Endothelial cell of umbilical vein (primary cell): ENCODE measurements around the gene WIPF3.

Experiments
- EZH2 ChIP-seq: IDR thresholded peaks from 2 replicates; pipeline ENCODE4 v1.6.1; 2012; ENCODE audit warnings: borderline replicate concordance, low read depth, mild to moderate bottlenecking, moderate library complexity, low read length, inconsistent platforms; ENCODE audit not compliant: severe bottlenecking
- FOS ChIP-seq: IDR thresholded peaks from 2 replicates; pipeline ENCODE4 v1.6.1; 2011; ENCODE audit warnings: mild to moderate bottlenecking, low read length, moderate library complexity, borderline replicate concordance; ENCODE audit not compliant: insufficient read depth
- GATA2 ChIP-seq: IDR thresholded peaks from 2 replicates; pipeline ENCODE4 v1.7.0; 2011; ENCODE audit warnings: low read depth, mild to moderate bottlenecking, moderate library complexity, mixed read lengths, low read length; ENCODE audit not compliant: insufficient read length, insufficient read depth
- JUN ChIP-seq: IDR thresholded peaks from 2 replicates; pipeline ENCODE4 v1.6.1; 2011; ENCODE audit warnings: borderline replicate concordance, low read depth; ENCODE audit not compliant: insufficient read length, insufficient read depth
- POLR2A ChIP-seq: IDR thresholded peaks from 2 replicates; pipeline ENCODE4 v1.6.1; 2012; ENCODE audit warnings: low read depth, mild to moderate bottlenecking, control low read depth, low read length
- POLR2AphosphoS5 ChIP-seq: IDR thresholded peaks from 2 replicates; pipeline ENCODE4 v1.6.1; 2012; ENCODE audit warnings: low read depth, mild to moderate bottlenecking, control low read depth, low read length, moderate library complexity; ENCODE audit not compliant: insufficient read depth
- TF ChIP-seq, protein P1 (sequence below), 2 donors: IDR thresholded peaks; 1 replicate in 1 of 2; 2 replicates in 1 of 2; pipeline ENCODE4 v1.5.1; 2011; ENCODE audit warnings: low read length in 2 of 2, mild to moderate bottlenecking in 2 of 2, moderate library complexity in 2 of 2, control low read depth in 1 of 2, inconsistent platforms in 1 of 2, low read depth in 1 of 2; ENCODE audit not compliant: insufficient read depth in 1 of 2; ENCODE audit errors: extremely low read depth in 1 of 2
- TF ChIP-seq, protein P2 (sequence below): IDR thresholded peaks from 2 replicates; pipeline ENCODE4 v1.6.1; 2011; ENCODE audit not compliant: insufficient read depth, insufficient read length

DNA sequence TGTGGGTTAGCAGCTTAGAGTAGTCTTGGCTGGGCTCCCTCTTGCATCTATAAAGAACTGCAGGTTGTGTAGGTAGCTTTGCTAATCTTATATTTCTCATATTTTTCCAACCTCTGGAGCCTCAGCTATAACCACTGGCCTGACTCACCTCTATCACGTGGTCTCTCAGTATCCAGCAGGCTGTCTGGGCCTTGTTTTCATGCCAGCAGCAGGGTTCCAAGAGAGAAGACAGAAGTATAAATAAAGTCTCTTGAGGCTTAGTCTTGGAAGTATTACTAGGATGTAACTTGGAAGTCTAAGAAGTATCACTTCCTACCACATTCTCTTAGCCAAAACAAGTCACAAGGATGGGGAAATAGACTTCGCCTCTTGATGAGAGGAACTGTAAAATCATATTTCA, 73.3 kb downstream of the WIPF3 start:
- TF ChIP-seq POLR2AphosphoS5 = no peak
- no peak for TF ChIP-seq POLR2A
- TF ChIP-seq, protein P1, sequence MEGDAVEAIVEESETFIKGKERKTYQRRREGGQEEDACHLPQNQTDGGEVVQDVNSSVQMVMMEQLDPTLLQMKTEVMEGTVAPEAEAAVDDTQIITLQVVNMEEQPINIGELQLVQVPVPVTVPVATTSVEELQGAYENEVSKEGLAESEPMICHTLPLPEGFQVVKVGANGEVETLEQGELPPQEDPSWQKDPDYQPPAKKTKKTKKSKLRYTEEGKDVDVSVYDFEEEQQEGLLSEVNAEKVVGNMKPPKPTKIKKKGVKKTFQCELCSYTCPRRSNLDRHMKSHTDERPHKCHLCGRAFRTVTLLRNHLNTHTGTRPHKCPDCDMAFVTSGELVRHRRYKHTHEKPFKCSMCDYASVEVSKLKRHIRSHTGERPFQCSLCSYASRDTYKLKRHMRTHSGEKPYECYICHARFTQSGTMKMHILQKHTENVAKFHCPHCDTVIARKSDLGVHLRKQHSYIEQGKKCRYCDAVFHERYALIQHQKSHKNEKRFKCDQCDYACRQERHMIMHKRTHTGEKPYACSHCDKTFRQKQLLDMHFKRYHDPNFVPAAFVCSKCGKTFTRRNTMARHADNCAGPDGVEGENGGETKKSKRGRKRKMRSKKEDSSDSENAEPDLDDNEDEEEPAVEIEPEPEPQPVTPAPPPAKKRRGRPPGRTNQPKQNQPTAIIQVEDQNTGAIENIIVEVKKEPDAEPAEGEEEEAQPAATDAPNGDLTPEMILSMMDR (IDR thresholded peaks at IDR 0.05; ENCODE audit: extremely low read depth in 1 of 2, insufficient read depth in 1 of 2, low read depth in 1 of 2, low read length in 2 of 2) = no peak
- TF ChIP-seq FOS = no peak
- TF ChIP-seq, protein P2, sequence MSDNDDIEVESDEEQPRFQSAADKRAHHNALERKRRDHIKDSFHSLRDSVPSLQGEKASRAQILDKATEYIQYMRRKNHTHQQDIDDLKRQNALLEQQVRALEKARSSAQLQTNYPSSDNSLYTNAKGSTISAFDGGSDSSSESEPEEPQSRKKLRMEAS = no peak
- TF ChIP-seq GATA2 = no peak
- TF ChIP-seq EZH2 = no peak
- no peak for TF ChIP-seq JUN
